ENCODE results near the gene KLHDC8B. TPM values are rescaled to one million over a fixed set of nuclear protein-coding genes. Genes with fewer than 3 reads are reported as not detected.

The KLHDC8B gene
- total RNA-seq, 2 donors from 2014 or later = 29.8 to 31.9 TPM

GRCh38 chr3:49222002-49222401 is 50.6 kb downstream of the KLHDC8B start:
- intact Hi-C loops (cut with DNase I) = no loop called here

More at GRCh38 chr3:49222002-49222401, 50.6 kb downstream of the KLHDC8B start:
- no peak for DNase-seq (ENCODE audit: low spot score)

Other genes starting within 250 kb of the KLHDC8B start
- gene P4HTM, start 181.4 kb upstream of the KLHDC8B start, total RNA-seq = 10 to 100 TPM; 16.4 to 26.1 TPM
- gene WDR6, start 164.2 kb upstream of the KLHDC8B start, total RNA-seq = 10 to 100 TPM; 72.9 to 95.5 TPM
- 10 to 100 TPM in 1 of 2 donors, 1 to 10 TPM in 1; 9.8 to 12.1 TPM for gene DALRD3, start 153.0 kb upstream of the KLHDC8B start, total RNA-seq
- gene NDUFAF3, start 149.5 kb upstream of the KLHDC8B start, total RNA-seq = 10 to 100 TPM; 57.8 to 62.0 TPM
- gene IMPDH2, start 142.2 kb upstream of the KLHDC8B start, total RNA-seq = 100 to 1,000 TPM in 1 of 2 donors, 10 to 100 TPM in 1; 96.4 to 112 TPM
- gene QRICH1, start 77.5 kb upstream of the KLHDC8B start, total RNA-seq = 10 to 100 TPM; 73.4 to 93.2 TPM
- 100 to 1,000 TPM in 1 of 2 donors, 10 to 100 TPM in 1; 99.2 to 137 TPM for gene QARS1, start 66.8 kb upstream of the KLHDC8B start, total RNA-seq
- gene USP19, start 50.8 kb upstream of the KLHDC8B start, total RNA-seq = 10 to 100 TPM; 34.1 to 40.4 TPM
- 100 to 1,000 TPM; 299 to 503 TPM for gene LAMB2, start 38.5 kb upstream of the KLHDC8B start, total RNA-seq
- gene CCDC71, start 5.3 kb upstream of the KLHDC8B start, total RNA-seq = 10 to 100 TPM; 14.1 to 14.3 TPM
- gene C3orf62, start 105.6 kb downstream of the KLHDC8B start, total RNA-seq = 1 to 10 TPM; 2.6 to 3.3 TPM
- 10 to 100 TPM; 49.0 to 54.6 TPM for gene USP4, start 168.5 kb downstream of the KLHDC8B start, total RNA-seq
- 100 to 1,000 TPM; 212 to 242 TPM for gene GPX1, start 186.8 kb downstream of the KLHDC8B start, total RNA-seq
- 100 to 1,000 TPM; 530 to 640 TPM for gene RHOA, start 240.4 kb downstream of the KLHDC8B start, total RNA-seq
- 10 to 100 TPM; 20.8 to 33.6 TPM for gene TCTA, start 240.8 kb downstream of the KLHDC8B start, total RNA-seq

All from posterior vena cava (tissue), 2 donors.